Testis (tissue), 3 donors: ENCODE data around the gene GPATCH2. TPM values are rescaled to one million over a fixed set of nuclear protein-coding genes. Genes with fewer than 3 reads are reported as not detected.

Experiments used
- DNase-seq: peaks from one replicate; pipeline ENCODE4 v3.0.0-alpha.2; 2019
- H3K27ac ChIP-seq, 2 donors: fragments of 200-600 bp; sonication (generic); one replicate each; pipeline ENCODE4 v1.5.1; 2019
- H3K27me3 ChIP-seq: fragments of 200-600 bp; sonication (generic); one replicate; pipeline ENCODE4 v1.5.1; 2019
- H3K36me3 ChIP-seq: fragments of 200-600 bp; sonication (generic); one replicate; pipeline ENCODE4 v1.5.1; 2017; ENCODE audit warnings: low read depth; ENCODE audit errors: missing control alignments
- H3K4me1 ChIP-seq: fragments of 200-600 bp; sonication (generic); one replicate; pipeline ENCODE4 v1.5.1; 2019
- H3K4me3 ChIP-seq, 2 donors: fragments of 200-600 bp; sonication (generic); one replicate each; pipeline ENCODE4 v1.5.1; 2017 to 2019
- H3K9me3 ChIP-seq: fragments of 200-600 bp; sonication (generic); one replicate; pipeline ENCODE4 v1.5.1; 2017
- CTCF ChIP-seq, 3 experiments: fragments of 450-650 bp in 2 of 3; fragments of 200-600 bp in 1 of 3; sonication (generic) in 1 of 3; IDR thresholded peaks; one replicate each; pipeline ENCODE4 v1.5.1; 2016 to 2019; ENCODE audit warnings: antibody characterized with exemption in 3 of 3, mild to moderate bottlenecking in 2 of 3, moderate library complexity in 1 of 3
- POLR2A ChIP-seq: fragments of 450-650 bp; IDR thresholded peaks from one replicate; pipeline ENCODE4 v1.6.1; 2017; ENCODE audit warnings: antibody characterized with exemption, mild to moderate bottlenecking, moderate library complexity
- WGBS, 2 donors: methylation state at CpG; one replicate each; pipeline ENCODE4 v1.1.5; 2018; 5-methylcytosine and 5-hydroxymethylcytosine counted together
- intact Hi-C: fragments of 100-400 bp; cut with DNase I; formaldehyde crosslinking; loops from one replicate; pipeline ENCODE4 v1.15.1; 2023; ENCODE audit warnings: low total_unique reads
- polyA plus RNA-seq: library from polyadenylated mRNA; stranded (reverse); fragments of 350-450 nt; fragmentation: Illumina TruSeq; extraction: RNeasy Lipid Tissue Mini Kit (QIAGEN cat#74804); gene quantifications from one replicate; pipeline ENCODE4 v1.2.3, GENCODE V29; 2014; ENCODE audit warnings: low read depth, low replicate concordance; ENCODE audit not compliant: insufficient read depth
- total RNA-seq, 2 donors: library from RNA; depleted of rRNA; stranded (reverse); fragments of >200 nt; gene quantifications; one replicate each; pipeline ENCODE4 v1.2.3, GENCODE V29; 2016

The GPATCH2 gene
- total and polyA plus RNA-seq, 3 donors from 2014 or later: 14.1 to 31.0 (median 20.6) TPM

- Histone ChIP-seq H3K27ac (no peak overlapping the region), H3K4me1 (no peaks in the 10 kb centered on the region), H3K27me3 (no peaks in the 10 kb centered on the region), H3K9me3 (no peaks in the 10 kb centered on the region), H3K4me3 (no peak overlapping the region), H3K36me3 (no peaks in the 10 kb centered on the region)
- intact Hi-C loops: no loop called here
- 45 to 65% methylated on average over 1 of the region's 1 CpG for WGBS, 2 donors
- TF ChIP-seq CTCF (IDR thresholded peaks at IDR 0.05) (no peak), POLR2A (no peak)
- DNase-seq: no peak
Measured at GRCh38 chr1:217552339-217552951, 78.4 kb downstream of the GPATCH2 start.

GRCh38 chr1:217542837-217543236 is 88.1 kb downstream of the GPATCH2 start:
- intact Hi-C loops: no loop called here
- no peak for DNase-seq

GRCh38 chr1:217542136-217542777 is 88.6 kb downstream of the GPATCH2 start:
- no peak overlapping the region for H3K4me3 ChIP-seq
- H3K9me3 ChIP-seq: no peaks in the 10 kb centered on the region
- intact Hi-C loops: no loop called here
- TF ChIP-seq POLR2A: no peak
- TF ChIP-seq CTCF (IDR thresholded peaks at IDR 0.05): no peak
- H3K36me3 ChIP-seq: no peaks in the 10 kb centered on the region
- no peaks in the 10 kb centered on the region for H3K4me1 ChIP-seq
- no peak overlapping the region for H3K27ac ChIP-seq
- WGBS, 2 donors: 85 to 92% methylated on average over 9 of the region's 9 CpGs
- no peak for DNase-seq
- H3K27me3 ChIP-seq: no peaks in the 10 kb centered on the region

More at GRCh38 chr1:217542837-217543236, 88.1 kb downstream of the GPATCH2 start:
- Histone ChIP-seq H3K27me3 (no peaks in the 10 kb centered on the region), H3K4me3 (no peak overlapping the region), H3K9me3 (no peaks in the 10 kb centered on the region), H3K27ac (no peak overlapping the region), H3K4me1 (no peaks in the 10 kb centered on the region), H3K36me3 (no peaks in the 10 kb centered on the region)
- no peak for TF ChIP-seq CTCF (IDR thresholded peaks at IDR 0.05)
- no peak for TF ChIP-seq POLR2A

- intact Hi-C loops: no loop called here
- H3K27me3 ChIP-seq: no peaks in the 10 kb centered on the region
- H3K36me3 ChIP-seq: no peaks in the 10 kb centered on the region
- no peak for TF ChIP-seq POLR2A
- no peak for TF ChIP-seq CTCF (IDR thresholded peaks at IDR 0.05)
- H3K27ac ChIP-seq: no peak overlapping the region
- no peaks in the 10 kb centered on the region for H3K9me3 ChIP-seq
- no peak overlapping the region for H3K4me3 ChIP-seq
- DNase-seq: no peak
- no peaks in the 10 kb centered on the region for H3K4me1 ChIP-seq
- 56 to 77% methylated on average over 2 of the region's 2 CpGs for WGBS, 2 donors
Measured at GRCh38 chr1:217540321-217540720, 90.6 kb downstream of the GPATCH2 start.

- no peaks in the 10 kb centered on the region for H3K36me3 ChIP-seq
- TF ChIP-seq POLR2A (no peak), CTCF (IDR thresholded peaks at IDR 0.05) (no peak)
- H3K4me1 ChIP-seq: no peaks in the 10 kb centered on the region
- intact Hi-C loops: no loop called here
- H3K9me3 ChIP-seq: no peaks in the 10 kb centered on the region
- no peak for DNase-seq
- H3K4me3 ChIP-seq: no peak overlapping the region
- H3K27ac ChIP-seq: no peak overlapping the region
- WGBS, 2 donors: 80% methylated on average over 2 of the region's 2 CpGs
- no peaks in the 10 kb centered on the region for H3K27me3 ChIP-seq
Measured at GRCh38 chr1:217539510-217539909, 91.4 kb downstream of the GPATCH2 start.
